ENCODE results near the gene RPL31. TPM values are rescaled to one million over a fixed set of nuclear protein-coding genes. Genes with fewer than 3 reads are reported as not detected.

The RPL31 gene
- polyA plus RNA-seq, 5 donors = 3,065 to 3,869 (median 3,592) TPM

DNA sequence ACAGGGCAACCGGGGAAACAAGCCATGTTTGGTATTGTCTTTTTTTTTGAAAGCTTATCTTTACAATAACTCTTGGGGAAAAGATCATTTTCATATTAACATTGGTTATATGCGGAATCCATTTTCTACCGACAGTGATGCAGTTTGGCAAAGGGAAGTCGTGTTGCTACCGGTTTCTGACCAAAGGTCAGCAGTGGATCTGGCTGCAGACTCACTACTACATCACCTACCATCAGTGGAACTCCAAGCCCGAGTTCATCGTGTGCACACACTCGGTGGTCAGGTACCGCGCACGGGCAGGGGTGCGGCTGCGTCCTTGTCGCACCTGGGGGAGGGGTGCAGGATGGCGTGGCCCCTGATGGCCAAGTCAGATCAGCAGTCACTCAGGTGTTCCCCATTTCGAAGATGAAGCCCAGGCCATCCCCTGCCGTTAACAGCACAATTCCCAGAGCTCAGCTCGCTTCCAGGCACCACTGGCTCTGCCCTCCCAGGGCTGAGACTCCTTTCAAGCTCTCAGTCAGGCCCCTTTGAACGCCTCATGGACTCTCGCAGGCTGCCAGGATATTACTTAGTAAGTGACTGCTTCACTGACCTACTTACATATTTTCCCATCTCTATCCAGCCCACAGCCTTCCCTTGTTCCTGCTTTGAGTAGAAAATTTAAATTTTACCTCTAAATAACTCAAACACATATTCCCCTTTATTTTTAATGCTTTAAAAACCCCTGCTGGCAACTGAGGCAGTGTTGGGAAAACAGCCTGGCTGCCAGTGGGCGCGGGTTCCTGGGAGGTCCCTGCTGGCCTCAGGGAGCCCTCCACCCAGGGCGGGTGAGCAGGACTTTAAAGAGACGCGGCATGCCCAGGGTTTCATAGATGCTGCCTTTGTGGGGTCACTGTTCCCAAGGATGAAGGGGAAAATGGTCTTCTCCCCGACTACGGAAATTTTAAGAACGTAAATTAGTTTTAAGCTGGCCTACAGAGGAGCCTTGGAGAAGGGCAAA lies 33.6 kb upstream of the RPL31 start:
- no peak for DNase-seq

DNA sequence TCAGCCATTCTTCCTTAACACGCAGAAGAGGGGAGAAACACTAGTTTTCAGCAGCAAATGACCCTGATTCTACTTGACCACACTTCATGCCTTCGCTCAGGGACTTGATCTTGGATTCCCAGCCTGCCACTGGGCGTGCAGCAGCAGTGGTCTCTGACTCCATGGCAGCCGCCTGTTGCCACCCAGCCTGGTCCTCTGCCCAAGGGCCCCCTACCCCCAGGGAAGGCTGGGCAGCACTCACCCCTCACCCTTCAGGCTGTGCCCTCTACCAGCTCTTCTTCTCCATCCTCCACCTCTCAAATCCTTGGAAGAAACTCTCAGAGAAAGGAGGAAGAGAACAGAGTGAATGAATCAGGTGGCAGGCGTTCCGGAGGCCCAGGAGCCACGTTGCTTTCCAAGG lies 32.1 kb upstream of the RPL31 start:
- no peak for DNase-seq

- DNase-seq = no peak
These were observed 30.9 kb upstream of the RPL31 start for GRCh38 chr2:100971221-100971620.

GRCh38 chr2:100972452-100972851 lies 29.6 kb upstream of the RPL31 start:
- DNase-seq = no peak

DNA sequence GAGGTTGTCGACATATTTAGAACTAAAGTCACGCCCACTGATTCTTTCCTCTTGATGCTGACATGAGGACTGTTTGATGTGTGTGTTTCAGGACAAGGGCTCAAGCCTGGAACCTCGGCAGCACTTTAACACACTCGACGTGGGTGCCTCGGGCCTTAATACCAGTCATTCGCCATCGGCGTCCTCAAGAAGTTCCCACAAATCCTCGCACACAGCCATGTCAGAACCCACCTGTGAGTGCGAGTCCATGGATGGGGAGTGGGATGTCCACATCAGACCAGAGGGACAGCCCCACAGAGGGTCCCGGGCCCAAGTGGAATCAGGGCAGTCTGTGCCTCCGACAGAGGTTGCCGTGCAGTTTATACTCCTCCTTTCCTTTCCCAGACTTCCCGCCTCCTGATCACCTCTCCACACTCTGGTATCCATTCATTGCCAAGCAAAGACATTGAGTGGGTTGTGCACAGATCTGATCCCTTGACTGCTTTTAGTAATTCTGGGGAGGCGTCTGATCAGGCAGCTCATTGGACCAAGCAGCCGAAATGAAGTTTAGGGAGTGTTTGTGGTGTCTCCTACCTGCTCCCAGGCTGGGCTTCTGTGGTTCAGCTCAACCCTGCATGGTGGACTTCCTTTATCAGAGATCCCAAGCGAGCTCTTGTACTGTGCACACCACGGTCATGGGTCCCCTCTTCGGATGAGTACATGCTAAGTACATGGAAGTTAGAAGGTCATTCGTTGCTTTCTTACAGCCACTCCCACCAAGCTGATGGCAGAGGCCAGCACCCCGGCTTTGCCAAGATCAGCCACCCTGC lies 27.2 kb upstream of the RPL31 start:
- no peak for DNase-seq

DNA sequence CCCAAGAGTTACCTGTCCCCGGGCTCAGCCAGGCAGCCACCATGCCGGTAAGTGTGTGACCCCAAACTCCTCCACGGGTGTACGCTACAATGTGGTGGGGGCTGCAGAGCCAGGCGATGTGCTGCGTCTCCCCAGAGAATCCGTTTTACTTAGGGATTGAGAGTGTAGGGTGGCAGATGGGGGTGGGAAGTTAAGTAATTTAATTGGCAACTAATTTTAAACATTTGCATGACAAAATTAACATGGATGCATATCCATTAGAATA lies 26.6 kb upstream of the RPL31 start:
- no peak for DNase-seq

DNA sequence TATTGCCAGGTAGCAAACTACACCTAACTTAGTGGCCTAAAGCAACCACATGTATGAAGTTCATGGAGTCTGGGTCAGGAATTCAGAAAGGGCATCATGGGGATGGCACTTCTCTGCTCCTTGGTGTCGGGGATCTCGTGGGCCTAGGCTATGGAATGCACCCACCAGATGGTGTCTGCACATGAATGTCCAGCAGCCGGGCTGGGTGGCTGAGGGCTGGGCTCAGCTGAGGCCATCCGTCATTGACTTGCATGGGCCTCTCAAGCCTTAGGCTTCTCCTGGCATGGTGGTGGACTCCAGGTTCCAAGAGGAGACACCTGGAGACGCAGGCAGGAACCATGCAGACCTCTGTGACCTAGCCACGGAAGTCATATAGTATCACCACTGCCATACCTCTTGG lies 26.0 kb upstream of the RPL31 start:
- DNase-seq = no peak

DNA sequence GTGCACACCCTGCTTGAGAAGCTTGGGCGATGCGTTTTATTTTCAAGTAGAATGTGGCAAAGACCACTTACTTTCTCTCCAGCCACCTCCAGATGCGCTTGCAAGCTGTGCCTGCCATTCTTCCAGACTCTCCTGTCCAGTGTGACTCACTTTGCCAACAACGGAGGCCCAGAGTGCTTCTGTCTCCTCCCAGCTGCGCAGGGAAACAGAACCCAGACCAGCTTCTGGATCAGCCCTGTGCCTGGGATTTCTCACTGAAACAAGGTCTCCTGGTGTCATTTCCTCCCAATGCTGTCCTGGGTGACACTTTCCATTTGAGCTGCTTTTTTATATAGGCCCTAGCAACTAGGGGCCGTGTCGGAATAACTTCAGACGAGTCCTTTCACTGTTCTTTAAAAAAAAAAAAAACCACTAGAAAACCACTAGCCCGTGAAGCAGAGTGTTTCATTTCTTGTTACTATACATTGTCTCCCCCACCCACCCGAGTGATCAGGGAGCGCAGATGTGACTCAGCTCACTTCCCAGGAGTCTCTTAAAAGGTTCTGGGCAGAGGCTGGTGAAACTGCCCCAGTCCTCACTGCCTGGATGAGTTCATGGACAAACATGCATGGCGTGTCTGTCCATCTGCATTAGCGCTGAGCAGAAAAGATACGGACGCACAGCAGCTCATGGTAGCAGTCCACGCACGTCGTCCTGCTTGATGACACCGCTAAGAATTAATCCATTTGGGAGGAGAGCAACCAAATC lies 25.3 kb upstream of the RPL31 start:
- DNase-seq = no peak

DNA sequence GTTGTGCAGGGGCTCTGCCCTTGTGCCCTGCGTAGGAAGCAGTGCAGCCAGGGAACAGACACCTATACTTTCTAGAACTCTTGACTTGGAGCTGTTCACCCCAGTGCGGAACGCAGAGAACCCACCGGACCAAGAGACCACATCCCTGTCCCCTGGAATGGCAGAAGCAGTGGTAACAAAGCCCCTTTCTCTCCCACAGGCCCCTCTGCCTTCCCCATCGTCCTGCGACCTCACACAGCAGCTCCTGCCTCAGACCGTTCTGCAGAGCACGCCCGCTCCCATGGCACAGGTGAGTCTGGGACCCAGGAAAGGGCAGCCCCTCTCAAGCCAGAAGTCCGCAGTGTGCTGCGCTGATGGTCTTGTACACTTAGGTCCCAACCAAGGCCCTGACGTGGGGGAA lies 24.6 kb upstream of the RPL31 start:
- DNase-seq = no peak

DNA sequence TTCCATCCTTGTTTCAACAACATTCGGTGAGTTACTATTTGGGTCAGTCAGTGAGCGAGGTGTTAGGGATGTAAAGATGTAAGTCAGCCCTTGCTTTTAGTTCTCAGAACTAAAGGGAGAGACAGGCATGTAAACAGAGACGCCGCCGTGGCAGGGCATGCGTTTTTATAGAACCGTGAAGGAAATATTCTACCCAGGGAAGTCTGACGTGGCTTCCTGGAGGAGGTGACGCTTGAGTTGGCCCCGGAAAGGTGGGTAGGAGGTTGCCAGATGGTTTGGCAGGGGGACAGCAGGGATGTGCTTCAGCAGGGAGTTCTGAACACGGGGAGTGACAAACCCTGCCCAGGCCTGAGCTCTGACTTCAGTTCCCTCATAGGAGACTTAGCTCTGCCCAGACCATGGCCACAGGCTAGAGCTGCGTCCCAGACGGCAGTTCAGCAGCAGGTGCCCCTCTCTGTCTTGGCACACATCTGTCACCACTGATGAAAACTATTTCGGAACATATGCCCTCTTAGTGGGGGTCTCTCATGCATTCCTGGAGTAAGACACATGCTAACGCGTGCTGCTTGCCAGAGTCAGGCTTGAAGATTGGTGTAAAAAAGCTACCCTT lies 23.4 kb upstream of the RPL31 start:
- no peak for DNase-seq

GRCh38 chr2:100980046-100980445 lies 22.0 kb upstream of the RPL31 start:
- DNase-seq = no peak

DNA sequence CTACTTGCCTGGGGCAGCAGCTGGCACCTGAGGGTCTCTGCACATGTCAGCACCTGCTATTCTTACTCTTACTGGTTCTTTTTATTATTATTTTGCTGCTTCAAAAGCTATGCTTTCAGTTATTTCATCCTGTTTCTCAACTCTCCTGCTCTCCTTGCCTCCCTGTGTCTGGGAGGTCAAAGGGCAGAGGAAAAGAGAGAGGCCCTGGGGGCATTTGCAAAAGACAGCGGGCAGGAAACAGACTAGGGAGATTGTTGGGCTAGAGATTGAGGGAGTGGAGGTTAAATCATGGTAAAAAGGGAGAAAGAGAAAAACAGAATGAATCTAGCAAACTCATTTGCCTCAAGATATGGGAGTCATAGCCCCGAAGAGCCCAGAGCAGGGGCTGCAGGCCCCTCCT lies 21.1 kb upstream of the RPL31 start:
- DNase-seq = no peak

- DNase-seq = no peak
These were observed 19.6 kb upstream of the RPL31 start for GRCh38 chr2:100982431-100982861.

DNA sequence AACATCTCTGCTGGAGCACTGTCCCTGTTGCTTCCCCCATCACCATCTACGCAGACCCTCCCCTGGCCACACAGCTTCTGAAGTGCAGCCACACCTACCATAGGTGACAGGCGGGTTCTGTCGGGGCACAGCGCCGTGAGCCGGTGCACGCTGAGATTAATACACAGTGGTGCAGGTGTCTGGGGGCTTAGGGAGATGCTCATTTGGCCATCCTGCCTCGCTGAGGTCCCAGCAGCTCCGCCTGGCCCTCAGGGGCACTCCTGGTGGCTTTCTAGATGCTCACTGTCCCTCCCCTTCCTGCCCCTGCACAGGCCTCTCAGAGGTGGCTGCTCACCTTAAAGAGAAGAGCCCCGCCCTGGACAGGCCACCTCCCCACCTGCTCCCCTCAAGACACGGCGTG lies 18.9 kb upstream of the RPL31 start:
- DNase-seq = no peak

DNA sequence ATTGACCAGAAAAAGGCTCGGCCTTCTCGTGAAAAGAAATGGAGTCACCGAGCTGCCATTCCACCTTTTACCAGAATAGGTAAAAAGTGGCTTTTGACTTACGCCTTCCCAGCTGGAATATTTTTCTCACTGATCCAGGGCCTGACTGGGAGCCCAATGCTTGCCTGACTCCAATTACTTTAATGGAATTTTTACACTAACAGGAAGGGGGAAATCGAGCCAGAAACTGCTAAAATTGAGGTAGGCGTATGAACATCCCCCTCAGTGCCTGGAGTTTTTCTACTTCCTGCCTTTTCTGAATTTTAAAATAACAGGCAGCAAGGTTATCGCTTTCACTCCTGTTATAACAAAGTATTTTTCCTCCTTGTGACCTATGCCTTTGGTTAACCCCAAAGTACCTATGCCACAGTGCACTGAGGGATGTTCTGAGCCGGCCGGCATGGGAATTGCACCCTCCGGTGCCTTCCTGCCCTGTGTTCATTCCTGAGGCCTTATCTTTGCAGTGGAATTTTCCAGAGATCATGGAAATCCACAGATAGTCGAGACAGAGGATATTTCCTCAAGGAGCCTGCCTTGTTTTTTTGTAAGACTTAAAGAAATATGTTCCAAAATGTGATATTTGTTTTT lies 18.3 kb upstream of the RPL31 start:
- DNase-seq = no peak

DNA sequence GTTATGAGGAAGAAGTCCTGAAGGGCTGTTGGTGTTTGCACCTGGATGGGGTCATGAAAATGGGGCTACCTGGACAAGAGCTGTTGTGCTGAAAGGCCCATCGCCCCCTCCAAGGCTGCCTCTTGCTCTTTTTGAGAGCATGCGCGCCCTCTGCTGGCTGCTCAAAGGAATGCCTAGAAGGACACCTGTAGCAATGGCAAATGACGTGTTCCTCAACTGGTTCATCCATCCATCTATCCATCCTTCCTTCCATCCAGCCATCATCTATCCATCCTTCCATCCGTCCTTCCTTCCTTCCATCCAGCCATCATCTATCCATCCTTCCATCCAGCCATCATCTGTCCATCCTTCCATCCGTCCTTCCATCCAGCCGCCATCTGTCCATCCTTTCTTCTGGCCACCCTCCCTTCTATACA lies 17.2 kb upstream of the RPL31 start:
- DNase-seq = peak; percentile 44 to 57

DNA sequence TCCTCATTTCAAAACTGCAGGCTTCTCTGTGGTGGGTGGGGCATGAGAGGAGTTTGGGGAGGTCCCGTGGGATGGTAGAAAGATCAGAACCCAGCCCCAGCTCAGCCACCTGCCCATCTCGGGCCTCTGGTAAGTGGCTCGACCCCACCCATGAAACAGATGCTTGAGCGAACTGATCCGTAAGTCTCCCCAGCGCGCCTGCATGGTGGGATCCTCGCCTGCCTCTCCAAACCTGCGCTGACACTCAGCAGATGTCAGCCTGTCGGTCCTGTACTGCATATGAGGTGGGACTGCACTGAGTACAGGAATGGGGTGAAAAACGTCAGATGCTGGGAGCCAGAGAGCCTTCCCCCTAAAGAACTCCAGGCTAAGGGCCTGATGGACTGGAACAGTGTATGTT lies 15.9 kb upstream of the RPL31 start:
- DNase-seq = no peak

- DNase-seq = no peak
These were observed 14.6 kb upstream of the RPL31 start for GRCh38 chr2:100987536-100987935.

- DNase-seq = no peak
These were observed 14.1 kb upstream of the RPL31 start for GRCh38 chr2:100987974-100988373.

DNA sequence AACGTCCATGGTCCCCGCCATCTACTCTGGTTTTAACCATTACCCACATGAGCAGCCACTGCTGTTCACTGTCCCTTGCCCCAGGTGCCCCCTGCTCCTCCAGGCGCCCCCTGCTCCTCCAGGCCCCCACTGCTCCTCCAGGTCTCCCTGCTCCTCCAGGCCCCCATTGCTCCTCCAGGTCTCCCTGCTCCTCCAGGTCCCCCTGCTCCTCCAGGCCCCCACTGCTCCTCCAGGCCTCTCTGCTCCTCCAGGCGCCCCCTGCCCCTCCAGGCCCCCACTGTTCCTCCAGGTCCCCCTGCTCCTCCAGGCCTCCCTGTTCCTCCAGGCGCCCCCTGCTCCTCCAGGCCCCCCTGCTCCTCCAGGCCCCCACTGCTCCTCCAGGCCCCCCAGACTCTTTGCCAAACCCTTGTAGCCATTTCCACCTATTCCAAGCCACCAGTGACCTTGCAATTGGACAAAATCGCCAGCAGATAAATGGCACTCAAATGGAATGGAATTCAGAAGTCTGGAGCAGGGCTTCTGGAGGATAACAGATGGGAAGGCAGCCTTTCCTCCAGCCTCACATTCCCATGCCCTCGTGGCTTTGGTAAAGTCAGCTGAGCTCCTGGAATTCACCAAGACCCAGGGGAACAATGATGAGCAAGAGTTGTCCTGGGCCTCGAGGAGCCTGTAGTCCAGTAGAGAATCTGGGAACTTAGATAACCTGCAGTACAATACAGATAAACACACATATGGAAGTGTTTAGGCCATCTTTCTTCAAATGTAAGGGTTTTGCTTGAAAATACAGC lies 13.3 kb upstream of the RPL31 start:
- no peak for DNase-seq

DNA sequence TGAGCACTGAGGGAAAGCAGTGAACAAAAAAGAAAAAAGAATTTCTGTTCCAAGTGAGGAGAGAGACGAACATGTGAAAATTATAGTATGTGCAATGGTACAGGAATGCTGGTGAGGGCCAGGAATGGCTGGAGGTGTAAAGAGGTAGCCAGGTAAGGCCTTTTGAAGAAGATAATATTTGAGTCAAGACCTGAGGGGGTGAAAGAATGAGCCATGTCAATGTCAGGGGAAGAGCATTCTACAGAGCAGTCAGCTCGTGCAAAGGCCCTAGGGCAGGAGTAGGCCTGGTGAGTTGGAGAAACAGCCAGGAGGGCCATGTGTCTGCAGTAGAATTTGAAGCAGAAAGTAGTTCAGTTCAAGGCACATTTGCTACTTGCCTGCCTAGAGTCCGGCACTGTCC lies 12.4 kb upstream of the RPL31 start:
- DNase-seq = no peak

Measured in right lung (tissue), 5 donors.